ENCODE measurements around the gene AUTS2. TPM values are rescaled to one million over a fixed set of nuclear protein-coding genes. Genes with fewer than 3 reads are reported as not detected.

AUTS2 gene
- total RNA-seq, 1 donor from 2014 or later = 80.6 TPM

DNA sequence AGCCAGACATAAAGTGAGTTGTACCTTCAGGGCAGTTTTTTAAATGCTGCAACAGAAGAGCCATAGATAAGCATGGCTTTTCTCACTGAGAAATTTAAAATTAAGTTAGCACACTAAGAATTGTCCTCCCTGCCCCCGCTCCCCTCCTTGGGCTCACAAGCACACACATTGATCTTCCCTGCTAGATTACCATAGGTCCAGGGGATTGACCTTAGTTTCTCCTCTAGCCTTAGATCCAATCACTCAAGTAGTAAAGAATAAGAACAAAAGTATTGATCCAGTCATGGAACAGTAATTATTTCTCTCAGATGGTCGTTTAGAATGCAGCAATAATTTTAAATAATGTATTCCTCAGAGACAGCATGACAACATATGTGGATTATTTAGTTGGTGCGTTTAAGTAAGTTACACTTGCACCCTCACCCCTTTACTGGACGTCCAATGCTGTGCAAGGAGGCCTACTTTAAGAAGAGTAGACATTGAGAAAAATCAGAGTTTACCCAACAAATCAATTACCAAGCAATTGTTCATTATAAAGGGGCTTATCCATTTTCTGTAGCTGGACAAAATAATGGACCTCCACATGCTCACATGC, 850.1 kb downstream of the AUTS2 start:
- Mint-ChIP-seq H3K4me1 (ENCODE audit: unreplicated experiment) (peaks cover 5% of the 10 kb centered on the region), H3K36me3 (ENCODE audit: unreplicated experiment) (peaks cover 2% of the 10 kb centered on the region), H3K9me3 (ENCODE audit: unreplicated experiment) (no peaks in the 10 kb centered on the region), H3K4me3 (ENCODE audit: unreplicated experiment) (no peak overlapping the region), H3K27ac (ENCODE audit: unreplicated experiment) (no peak overlapping the region), H3K27me3 (ENCODE audit: unreplicated experiment) (no peaks in the 10 kb centered on the region)
- TF ChIP-seq, protein P1, sequence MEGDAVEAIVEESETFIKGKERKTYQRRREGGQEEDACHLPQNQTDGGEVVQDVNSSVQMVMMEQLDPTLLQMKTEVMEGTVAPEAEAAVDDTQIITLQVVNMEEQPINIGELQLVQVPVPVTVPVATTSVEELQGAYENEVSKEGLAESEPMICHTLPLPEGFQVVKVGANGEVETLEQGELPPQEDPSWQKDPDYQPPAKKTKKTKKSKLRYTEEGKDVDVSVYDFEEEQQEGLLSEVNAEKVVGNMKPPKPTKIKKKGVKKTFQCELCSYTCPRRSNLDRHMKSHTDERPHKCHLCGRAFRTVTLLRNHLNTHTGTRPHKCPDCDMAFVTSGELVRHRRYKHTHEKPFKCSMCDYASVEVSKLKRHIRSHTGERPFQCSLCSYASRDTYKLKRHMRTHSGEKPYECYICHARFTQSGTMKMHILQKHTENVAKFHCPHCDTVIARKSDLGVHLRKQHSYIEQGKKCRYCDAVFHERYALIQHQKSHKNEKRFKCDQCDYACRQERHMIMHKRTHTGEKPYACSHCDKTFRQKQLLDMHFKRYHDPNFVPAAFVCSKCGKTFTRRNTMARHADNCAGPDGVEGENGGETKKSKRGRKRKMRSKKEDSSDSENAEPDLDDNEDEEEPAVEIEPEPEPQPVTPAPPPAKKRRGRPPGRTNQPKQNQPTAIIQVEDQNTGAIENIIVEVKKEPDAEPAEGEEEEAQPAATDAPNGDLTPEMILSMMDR (IDR thresholded peaks at IDR 0.05) = no peak
- no peak for DNase-seq (ENCODE audit: extremely low spot score, unreplicated experiment)

DNA sequence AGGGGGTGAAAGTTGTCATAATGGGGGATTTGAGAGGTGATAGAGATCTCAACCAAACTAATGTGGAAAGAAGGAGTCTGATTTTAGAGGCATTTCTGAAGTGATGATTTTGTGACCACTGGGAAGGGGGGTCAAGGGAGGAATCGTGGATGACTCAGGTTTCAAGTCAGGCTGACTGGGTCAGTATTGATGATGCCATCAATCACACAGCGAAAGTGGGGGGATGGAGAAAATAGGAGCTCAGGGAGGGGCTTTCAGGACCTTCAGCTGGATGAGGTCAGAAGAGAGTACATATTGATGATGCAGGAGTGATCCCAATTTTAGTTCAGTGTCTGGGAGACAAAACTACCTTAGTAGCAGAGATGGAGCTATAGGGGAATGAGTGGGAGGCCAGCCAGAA, 852.5 kb downstream of the AUTS2 start:
- no peak overlapping the region for H3K4me3 Mint-ChIP-seq (ENCODE audit: unreplicated experiment)

DNA sequence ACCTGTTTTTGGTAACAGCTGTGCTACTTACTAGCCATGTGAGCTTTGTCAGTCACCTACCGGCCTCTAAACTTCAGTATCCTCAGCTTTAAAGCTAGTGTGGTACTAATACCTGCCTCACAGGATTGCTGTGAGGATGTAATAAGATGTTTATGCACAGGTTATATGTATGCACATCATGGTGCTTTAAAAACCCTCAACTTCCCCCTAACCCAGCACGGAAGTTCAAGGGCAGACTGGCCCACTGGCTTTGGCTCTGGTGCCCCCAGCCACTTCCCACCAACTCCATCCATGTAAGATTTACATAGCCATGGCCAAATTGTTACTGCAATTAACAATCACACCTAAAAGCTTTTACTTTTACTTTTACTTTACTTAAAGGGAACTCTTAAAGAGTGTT, 857.6 kb downstream of the AUTS2 start:
- no peaks in the 10 kb centered on the region for H3K36me3 Mint-ChIP-seq (ENCODE audit: unreplicated experiment)
- peaks cover 21% of the 10 kb centered on the region for H3K4me1 Mint-ChIP-seq (ENCODE audit: unreplicated experiment)
- no peak overlapping the region for H3K27ac Mint-ChIP-seq (ENCODE audit: unreplicated experiment)
- H3K9me3 Mint-ChIP-seq (ENCODE audit: unreplicated experiment) = no peaks in the 10 kb centered on the region
- DNase-seq (ENCODE audit: extremely low spot score, unreplicated experiment) = no peak
- H3K4me3 Mint-ChIP-seq (ENCODE audit: unreplicated experiment) = no peak overlapping the region
- H3K27me3 Mint-ChIP-seq (ENCODE audit: unreplicated experiment) = no peaks in the 10 kb centered on the region
- TF ChIP-seq, protein P1 (IDR thresholded peaks at IDR 0.05) = no peak

More for the DNA sequence above, 852.5 kb downstream of the AUTS2 start:
- Mint-ChIP-seq H3K27ac (ENCODE audit: unreplicated experiment) (no peak overlapping the region), H3K36me3 (ENCODE audit: unreplicated experiment) (no peaks in the 10 kb centered on the region), H3K4me1 (ENCODE audit: unreplicated experiment) (peaks cover 5% of the 10 kb centered on the region), H3K27me3 (ENCODE audit: unreplicated experiment) (no peaks in the 10 kb centered on the region), H3K9me3 (ENCODE audit: unreplicated experiment) (no peaks in the 10 kb centered on the region)
- TF ChIP-seq, protein P1 (IDR thresholded peaks at IDR 0.05) = no peak
- no peak for DNase-seq (ENCODE audit: extremely low spot score, unreplicated experiment)

DNA sequence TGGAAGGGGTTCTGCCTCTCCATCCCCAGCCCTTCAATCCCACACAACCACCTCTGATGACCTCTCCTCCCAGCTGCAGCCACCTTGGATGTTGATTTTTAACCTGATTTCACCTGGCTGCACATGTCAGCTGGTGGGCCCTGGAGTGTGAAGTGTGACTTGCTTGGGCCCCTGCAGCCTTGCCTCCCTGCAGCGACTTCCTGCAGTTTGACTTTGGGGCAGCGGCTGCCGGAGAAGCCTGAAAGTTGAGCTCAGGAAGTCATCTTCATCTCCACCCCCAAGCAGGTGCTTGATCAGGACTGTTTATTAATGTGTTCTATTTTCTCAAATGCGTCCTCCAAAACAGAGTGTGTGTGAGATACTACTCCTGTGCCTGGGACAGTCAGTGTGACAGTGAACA, 858.4 kb downstream of the AUTS2 start:
- TF ChIP-seq, protein P1 (IDR thresholded peaks at IDR 0.05) = no peak
- Mint-ChIP-seq H3K36me3 (ENCODE audit: unreplicated experiment) (no peaks in the 10 kb centered on the region), H3K27me3 (ENCODE audit: unreplicated experiment) (no peaks in the 10 kb centered on the region), H3K4me3 (ENCODE audit: unreplicated experiment) (no peak overlapping the region), H3K9me3 (ENCODE audit: unreplicated experiment) (no peaks in the 10 kb centered on the region), H3K27ac (ENCODE audit: unreplicated experiment) (no peak overlapping the region), H3K4me1 (ENCODE audit: unreplicated experiment) (peaks cover 21% of the 10 kb centered on the region)
- no peak for DNase-seq (ENCODE audit: extremely low spot score, unreplicated experiment)

DNA sequence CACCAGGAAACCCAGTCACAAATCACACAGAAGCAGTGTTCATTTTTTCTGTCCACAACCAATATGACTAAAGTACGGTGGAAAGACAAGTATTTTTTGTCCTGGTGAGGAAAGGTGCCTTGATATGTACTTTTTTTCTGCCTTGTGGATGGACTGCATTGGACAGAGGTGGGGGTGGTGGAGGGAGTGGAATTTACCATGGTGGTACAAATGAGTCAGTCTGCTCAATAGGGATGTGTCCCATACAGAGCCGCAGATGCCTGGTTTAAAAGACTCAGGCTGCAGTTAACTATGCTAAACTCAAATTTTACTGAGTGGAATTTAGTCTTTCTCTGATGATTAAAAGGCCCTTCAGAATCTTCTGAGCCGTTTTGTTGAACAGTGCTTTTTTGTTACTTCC, 859.2 kb downstream of the AUTS2 start:
- no peak for DNase-seq (ENCODE audit: extremely low spot score, unreplicated experiment)
- H3K4me1 Mint-ChIP-seq (ENCODE audit: unreplicated experiment) = peaks cover 21% of the 10 kb centered on the region
- no peaks in the 10 kb centered on the region for H3K36me3 Mint-ChIP-seq (ENCODE audit: unreplicated experiment)
- H3K27ac Mint-ChIP-seq (ENCODE audit: unreplicated experiment) = peak overlapping the region; percentile 73
- TF ChIP-seq, protein P1 (IDR thresholded peaks at IDR 0.05) = no peak
- no peaks in the 10 kb centered on the region for H3K9me3 Mint-ChIP-seq (ENCODE audit: unreplicated experiment)
- no peak overlapping the region for H3K4me3 Mint-ChIP-seq (ENCODE audit: unreplicated experiment)
- H3K27me3 Mint-ChIP-seq (ENCODE audit: unreplicated experiment) = no peaks in the 10 kb centered on the region
